GM12891 (cell line): Measurements from ENCODE around the gene PGBD5.

Experiments used
- POLR2A ChIP-seq: IDR thresholded peaks from 2 replicates; pipeline ENCODE4 v1.6.1; 2011; ENCODE audit warnings: low read depth, low read length, control low read depth
- POLR2AphosphoS5 ChIP-seq: IDR thresholded peaks from 2 replicates; pipeline ENCODE4 v1.6.1; 2011; ENCODE audit warnings: low read depth, low read length, control low read depth
- POU2F2 ChIP-seq: IDR thresholded peaks from 2 replicates; pipeline ENCODE4 v1.6.1; 2011; ENCODE audit warnings: low read depth, mild to moderate bottlenecking, control low read depth, low read length, moderate library complexity
- SPI1 ChIP-seq: IDR thresholded peaks from 2 replicates; pipeline ENCODE4 v1.6.1; 2011; ENCODE audit warnings: low read depth, low read length, control low read depth
- TAF1 ChIP-seq: IDR thresholded peaks from 2 replicates; pipeline ENCODE4 v1.6.1; 2011; ENCODE audit warnings: low read depth, low read length, control low read depth

- TF ChIP-seq POLR2AphosphoS5 (no peak), POLR2A (no peak), TAF1 (no peak), SPI1 (no peak), POU2F2 (no peak)
Observed at GRCh38 chr1:230285351-230285750, 140.8 kb downstream of the PGBD5 start.
